Head of caudate nucleus (tissue), 42 donors: ENCODE data around the gene TMPRSS13.

Experiments used
- DNase-seq, 42 donors: peaks; one replicate each; pipeline versions ENCODE4 v3.0.0 to v3.0.0-alpha.2; 2020 to 2021; ENCODE audit warnings: mixed read lengths in 7 of 42
- intact Hi-C: fragments of 100-400 bp; cut with DNase I; formaldehyde crosslinking; loops from one replicate; pipeline ENCODE4 v1.15.0; 2022

The TMPRSS13 gene

GRCh38 chr11:117879516-117880480 is 49.4 kb downstream of the TMPRSS13 start:
- peak in 4 of 42 donors; percentile 1 to 22 (median 16) for DNase-seq
- intact Hi-C loops: no loop called here

- peak in 2 of 42 donors; percentile 2 to 36 for DNase-seq
- intact Hi-C loops: no loop called here
These were observed 50.2 kb downstream of the TMPRSS13 start for GRCh38 chr11:117878939-117879475.

- intact Hi-C loops: no loop called here
These were observed 50.8 kb downstream of the TMPRSS13 start for GRCh38 chr11:117878314-117878938.

GRCh38 chr11:117877120-117877784 is 52.0 kb downstream of the TMPRSS13 start:
- peak in 5 of 42 donors; percentile 6 to 42 (median 31) for DNase-seq
- intact Hi-C loops: no loop called here

More at GRCh38 chr11:117878314-117878938, 50.8 kb downstream of the TMPRSS13 start:
- DNase-seq: peak in 3 of 42 donors; percentile 10 to 31 (median 24)

GRCh38 chr11:117876341-117877119 is 52.7 kb downstream of the TMPRSS13 start, which contains the start of gene FXYD6:
Gene FXYD6 (minus strand): TSS chr11:117876658. CDS start chr11:117842776, 33,882 bp downstream.
- peak in 18 of 42 donors; percentile 27 to 66 (median 44) for DNase-seq
- intact Hi-C loops: no loop called here

- DNase-seq: peak in 2 of 42 donors; percentile 19 to 35
- intact Hi-C loops: no loop called here
These were observed 53.2 kb downstream of the TMPRSS13 start for GRCh38 chr11:117876059-117876340.

- intact Hi-C loops: no loop called here
These were observed 53.7 kb downstream of the TMPRSS13 start for GRCh38 chr11:117875382-117876058.

GRCh38 chr11:117874910-117875381 is 54.3 kb downstream of the TMPRSS13 start:
- intact Hi-C loops: no loop called here
- DNase-seq: peak in 1 of 42 donors; percentile 30

More at GRCh38 chr11:117875382-117876058, 53.7 kb downstream of the TMPRSS13 start:
- peak in 20 of 42 donors; percentile 30 to 76 (median 48) for DNase-seq

- peak in 1 of 42 donors; percentile 36 for DNase-seq
- intact Hi-C loops: no loop called here
These were observed 54.8 kb downstream of the TMPRSS13 start for GRCh38 chr11:117874253-117874909.

- DNase-seq: peak in 1 of 42 donors; percentile 37
- intact Hi-C loops: no loop called here
These were observed 55.4 kb downstream of the TMPRSS13 start for GRCh38 chr11:117873828-117874125.

- intact Hi-C loops: no loop called here
- DNase-seq: peak in 1 of 42 donors; percentile 28
These were observed 56.0 kb downstream of the TMPRSS13 start for GRCh38 chr11:117872975-117873827.

GRCh38 chr11:117872420-117872961 is 56.7 kb downstream of the TMPRSS13 start:
- intact Hi-C loops: no loop called here
- DNase-seq: peak in 1 of 42 donors; percentile 39

GRCh38 chr11:117871784-117872183 is 57.4 kb downstream of the TMPRSS13 start:
- intact Hi-C loops: no loop called here
- DNase-seq: peak in 1 of 42 donors; percentile 30

GRCh38 chr11:117871160-117871559 is 58.0 kb downstream of the TMPRSS13 start:
- DNase-seq: peak in 2 of 42 donors; percentile 15 to 38
- intact Hi-C loops: no loop called here

- intact Hi-C loops: no loop called here
- peak in 20 of 42 donors; percentile 8 to 82 (median 50) for DNase-seq
These were observed 58.9 kb downstream of the TMPRSS13 start for GRCh38 chr11:117870103-117870952.
